Ishikawa (cell line): Measurements from ENCODE around the gene TBC1D5.

Experiments
- CEBPB ChIP-seq: IDR thresholded peaks from 2 replicates; pipeline ENCODE4 v1.6.1; 2012
- CREB1 ChIP-seq: IDR thresholded peaks from 2 replicates; pipeline ENCODE4 v1.6.1; 2012; ENCODE audit warnings: low read depth
- EGR1 ChIP-seq: IDR thresholded peaks from 2 replicates; pipeline ENCODE4 v1.6.1; 2012
- EP300 ChIP-seq: IDR thresholded peaks from 2 replicates; pipeline ENCODE4 v1.6.1; 2012; ENCODE audit warnings: borderline replicate concordance
- FOXM1 ChIP-seq: IDR thresholded peaks from 2 replicates; pipeline ENCODE4 v1.6.1; 2012; ENCODE audit warnings: low read depth, borderline replicate concordance
- MAX ChIP-seq: IDR thresholded peaks from 2 replicates; pipeline ENCODE4 v1.6.1; 2012
- NFIC ChIP-seq: IDR thresholded peaks from 2 replicates; pipeline ENCODE4 v1.6.1; 2012
- RAD21 ChIP-seq: IDR thresholded peaks from 2 replicates; pipeline ENCODE4 v1.6.1; 2012; ENCODE audit warnings: low read depth
- REST ChIP-seq: IDR thresholded peaks from 2 replicates; pipeline ENCODE4 v1.6.1; 2012; ENCODE audit warnings: low read depth, mild to moderate bottlenecking
- TAF1 ChIP-seq: IDR thresholded peaks from 2 replicates; pipeline ENCODE4 v1.6.1; 2012; ENCODE audit warnings: low read depth, mild to moderate bottlenecking
- TCF12 ChIP-seq: IDR thresholded peaks from 2 replicates; pipeline ENCODE4 v1.6.1; 2012; ENCODE audit warnings: low read depth
- TEAD4 ChIP-seq: IDR thresholded peaks from 2 replicates; pipeline ENCODE4 v1.6.1; 2012
- USF1 ChIP-seq: IDR thresholded peaks from 2 replicates; pipeline ENCODE4 v1.6.1; 2012
- YY1 ChIP-seq: IDR thresholded peaks from 2 replicates; pipeline ENCODE4 v1.6.1; 2012; ENCODE audit warnings: low read depth
- ZBTB7A ChIP-seq: IDR thresholded peaks from 2 replicates; pipeline ENCODE4 v1.6.1; 2012; ENCODE audit warnings: low read depth

TBC1D5 gene

GRCh38 chr3:17755836-17756235, 13.4 kb upstream of the TBC1D5 start:
- no peak for TF ChIP-seq USF1
- TF ChIP-seq TEAD4: no peak
- TF ChIP-seq FOXM1: no peak
- TF ChIP-seq CREB1: no peak
- no peak for TF ChIP-seq NFIC
- TF ChIP-seq MAX: no peak
- TF ChIP-seq TAF1: no peak

GRCh38 chr3:17753632-17753992, 11.2 kb upstream of the TBC1D5 start:
- TF ChIP-seq ZBTB7A (no peak), NFIC (no peak), MAX (no peak), REST (no peak), TEAD4 (no peak), TAF1 (no peak), USF1 (no peak), RAD21 (no peak), CREB1 (no peak), EGR1 (no peak), YY1 (no peak), FOXM1 (no peak), TCF12 (no peak), CEBPB (no peak), EP300 (no peak)

- TF ChIP-seq EGR1 (no peak), TAF1 (no peak), MAX (no peak), REST (no peak), CREB1 (no peak), USF1 (no peak), RAD21 (no peak), FOXM1 (no peak), TCF12 (no peak), EP300 (no peak), YY1 (no peak), NFIC (no peak), ZBTB7A (no peak), TEAD4 (no peak), CEBPB (no peak)
Measured at GRCh38 chr3:17752876-17753631, 10.6 kb upstream of the TBC1D5 start.

- TF ChIP-seq ZBTB7A: no peak
- no peak for TF ChIP-seq USF1
- TF ChIP-seq CEBPB: no peak
- TF ChIP-seq EP300: no peak
- TF ChIP-seq EGR1: no peak
- no peak for TF ChIP-seq TAF1
Measured at GRCh38 chr3:17752436-17752835, 10.0 kb upstream of the TBC1D5 start.

GRCh38 chr3:17749705-17750293, 7.4 kb upstream of the TBC1D5 start:
- TF ChIP-seq EGR1 (no peak), CREB1 (no peak), CEBPB (no peak), MAX (no peak), TCF12 (no peak), ZBTB7A (no peak), YY1 (no peak), FOXM1 (no peak), EP300 (no peak), RAD21 (no peak)
